HG02798 (cell line): ENCODE data around the gene LBHD2.

Source experiments
- ATAC-seq: cut with Tn5 transposase; IDR thresholded peaks from one replicate; pipeline ENCODE4 v1.9.1; 2021; ENCODE audit warnings: mild to moderate bottlenecking; ENCODE audit not compliant: unreplicated experiment, poor library complexity

Gene LBHD2

DNA sequence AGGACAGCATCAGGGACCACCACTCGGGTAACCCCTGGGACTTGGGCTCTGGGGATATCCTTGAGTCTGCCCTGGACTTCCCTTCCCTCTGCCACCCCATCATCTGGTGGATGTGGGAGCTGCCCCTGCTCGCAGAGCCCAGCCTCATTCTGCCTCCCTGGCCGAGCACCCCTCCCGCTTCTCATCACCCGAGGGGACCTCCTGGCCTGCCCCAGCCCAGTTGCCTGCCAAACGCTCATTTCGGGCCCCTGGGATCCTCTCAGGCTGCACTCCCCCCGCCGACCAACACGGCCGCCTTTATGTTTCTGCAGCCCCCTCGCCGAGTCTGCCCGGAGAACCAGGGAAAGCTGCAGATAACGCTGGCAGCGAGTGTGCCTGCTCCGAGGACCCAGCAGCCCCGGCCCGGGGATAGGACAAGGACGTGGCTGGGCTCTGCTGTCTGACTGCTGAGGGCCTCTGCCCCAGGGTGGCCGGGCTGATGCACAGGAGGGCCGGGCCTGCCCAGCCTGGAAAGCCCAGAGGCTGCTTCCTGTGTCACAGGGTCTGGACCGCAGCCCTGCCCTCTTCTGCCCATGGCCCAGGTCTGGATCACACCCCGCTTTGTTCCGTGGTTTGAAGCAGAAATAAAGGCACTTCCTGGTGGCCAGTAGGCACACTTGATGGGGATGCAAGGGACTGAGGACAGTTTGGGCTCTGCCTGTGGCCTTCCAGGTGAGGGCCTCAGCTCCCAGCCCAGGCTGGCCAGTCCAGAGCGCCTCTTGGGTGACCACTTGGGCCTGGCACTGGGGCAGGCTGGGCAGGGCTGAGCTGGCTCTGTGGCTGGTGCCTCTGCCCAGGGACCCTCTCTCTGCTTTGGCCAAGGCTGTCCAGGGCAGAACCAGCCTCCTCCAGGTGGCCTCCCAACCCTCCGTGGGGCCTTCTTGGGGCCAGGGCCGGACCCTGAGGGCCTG, 5.7 kb downstream of the LBHD2 start:
- ATAC-seq, result no peak

DNA sequence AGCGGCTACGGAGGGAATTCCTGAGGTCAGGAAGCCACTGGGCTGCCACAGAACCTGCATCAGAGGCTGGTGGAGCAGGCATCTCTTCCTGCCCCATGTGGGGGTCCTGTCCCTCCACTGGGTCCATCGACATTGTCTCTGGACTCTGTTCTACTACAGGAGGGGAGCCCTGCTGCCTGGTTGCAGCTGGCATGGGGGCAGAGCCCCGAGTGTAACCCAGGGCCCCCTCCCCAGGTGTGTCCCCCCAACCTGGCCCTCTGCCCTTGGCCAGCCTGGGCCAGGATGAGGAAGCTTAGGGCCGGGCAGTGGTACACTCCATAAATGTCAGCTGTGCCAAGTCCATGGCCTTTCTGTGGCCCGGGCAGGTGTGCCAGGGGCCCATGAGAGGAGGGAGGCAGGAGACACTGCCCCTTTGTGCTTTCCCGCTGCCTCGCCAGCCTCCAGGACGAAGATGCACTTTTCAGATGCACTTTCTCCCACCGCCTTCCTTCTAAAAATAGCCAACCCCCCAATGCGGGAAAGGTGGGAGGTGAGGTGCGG, 6.5 kb downstream of the LBHD2 start:
- ATAC-seq, result no peak

DNA sequence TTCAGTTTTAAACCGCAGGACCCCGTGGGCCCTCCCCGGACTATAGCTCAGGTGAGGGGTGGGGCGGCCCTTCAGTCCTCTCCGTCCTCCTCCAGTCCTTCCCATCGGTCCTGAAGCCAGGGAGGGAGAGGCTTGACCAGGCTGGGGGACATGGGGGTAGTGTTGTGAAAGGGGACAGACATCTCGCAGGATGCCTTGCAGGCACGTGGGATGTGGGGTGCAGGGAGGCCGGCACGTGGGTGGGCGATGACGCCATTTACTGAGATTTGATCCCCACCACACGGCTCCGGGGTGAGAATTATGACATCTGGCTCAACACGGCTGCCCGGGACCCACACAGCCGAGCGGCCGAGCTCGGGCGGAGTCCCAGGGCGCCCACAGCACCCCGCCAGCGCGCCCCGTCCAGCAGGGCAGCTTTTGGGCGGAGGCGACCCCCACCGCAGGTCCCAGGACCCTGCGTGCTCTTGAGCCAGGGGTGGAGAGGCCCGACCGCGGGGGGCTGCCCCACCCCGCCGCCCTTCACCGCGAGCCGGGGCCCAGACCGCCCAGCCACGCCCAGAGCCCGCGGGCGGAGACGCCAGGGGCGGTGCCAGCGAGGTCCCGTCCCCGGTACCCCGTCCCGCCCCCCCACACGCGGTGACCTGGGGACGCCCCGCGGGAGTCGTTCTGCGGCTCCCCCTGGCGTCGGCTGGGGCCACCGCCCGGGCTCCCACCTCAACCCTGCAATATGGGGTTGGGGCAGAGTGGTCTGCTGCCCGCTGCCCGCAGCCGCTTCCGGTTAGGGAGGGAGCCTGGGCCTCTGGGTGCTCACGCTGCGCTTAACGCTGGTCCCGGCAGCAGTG, 7.3 kb downstream of the LBHD2 start:
- peak; percentile 58 for ATAC-seq

DNA sequence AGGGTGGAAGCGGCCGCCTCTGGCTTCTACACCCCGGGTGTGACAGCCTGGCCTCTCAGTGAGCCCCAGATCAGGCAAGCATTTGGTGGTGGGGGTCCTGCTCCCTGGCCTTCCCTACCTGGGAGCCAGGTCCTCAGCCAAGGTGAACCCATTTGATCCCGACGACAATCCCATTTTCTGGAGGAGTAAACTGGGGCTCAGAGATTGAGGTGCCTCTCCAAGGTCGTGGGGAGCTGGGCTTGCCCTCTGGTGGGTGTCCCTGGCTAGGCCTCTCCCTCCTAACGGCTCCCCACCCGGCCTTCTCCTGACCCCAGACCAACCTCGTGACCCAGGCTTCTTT, 7.8 kb downstream of the LBHD2 start:
- ATAC-seq, result no peak

DNA sequence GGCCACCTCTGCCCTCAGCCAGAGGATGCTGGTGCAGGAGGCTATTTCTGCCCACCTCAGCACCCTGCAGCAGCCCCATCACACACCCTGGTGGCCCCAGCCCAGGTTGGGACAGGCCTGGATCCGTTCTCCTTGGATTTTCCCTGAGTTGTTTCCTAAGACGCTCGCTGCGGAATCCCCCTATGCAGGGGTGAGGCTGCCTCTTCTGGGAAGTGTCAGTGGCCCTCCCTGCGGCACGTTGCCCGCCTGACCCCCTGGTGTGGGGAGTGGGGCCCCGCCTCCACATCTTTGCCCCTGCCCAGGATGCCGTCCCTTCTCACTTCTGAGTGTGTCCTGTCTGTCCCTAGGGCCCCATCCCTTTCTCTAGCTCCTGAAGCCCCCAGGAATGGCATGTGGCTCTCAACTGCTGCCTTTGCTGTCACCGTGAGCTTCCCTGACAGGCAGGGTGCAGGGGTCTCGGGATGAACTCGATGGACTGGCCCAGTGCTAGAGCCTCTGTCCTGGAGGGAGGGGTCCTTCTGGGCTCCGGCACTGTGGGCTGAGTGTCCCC, 9.9 kb downstream of the LBHD2 start:
- no peak for ATAC-seq

DNA sequence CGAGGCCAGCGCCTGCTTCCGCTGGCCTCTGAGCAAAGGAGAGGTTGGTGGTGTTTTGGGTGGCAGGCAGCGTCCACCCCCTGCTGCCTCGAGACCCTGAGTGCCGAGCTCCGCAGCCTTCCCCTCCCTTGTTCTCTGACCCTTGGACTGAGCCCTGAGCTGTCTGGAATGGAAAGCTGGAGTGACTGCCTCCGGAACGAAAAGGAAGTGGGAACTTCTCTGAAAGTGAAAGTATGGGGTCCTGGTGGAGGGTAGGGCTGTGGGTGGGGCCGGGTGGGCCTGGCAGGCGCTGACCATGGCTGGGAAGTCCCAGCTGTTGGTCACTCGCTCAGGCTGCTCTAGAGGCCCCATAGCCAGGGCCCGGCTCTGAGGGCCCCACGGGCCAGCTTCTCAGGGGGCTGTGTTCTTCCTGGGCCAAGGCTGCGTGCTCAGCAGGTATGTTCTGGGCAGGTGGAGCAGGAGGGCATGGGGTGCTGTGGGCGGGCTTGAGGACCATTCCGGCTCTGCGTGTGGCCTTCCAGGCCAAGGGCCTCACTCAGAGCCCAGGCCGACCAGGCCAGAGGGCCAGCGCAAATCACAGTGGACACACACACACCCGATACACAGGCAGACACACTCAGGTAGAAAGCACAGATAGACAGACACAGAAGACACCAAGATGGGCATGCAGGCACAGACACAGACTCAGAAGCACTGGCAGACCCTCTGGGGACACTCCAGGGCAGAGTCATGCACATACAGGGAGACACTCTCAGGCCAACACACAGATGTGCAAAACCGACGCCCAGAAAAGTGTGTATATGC, 10.6 kb downstream of the LBHD2 start, which contains the start of gene EXOC3L4:
Gene EXOC3L4, plus strand, starts transcription at position 320 of the 804 bp plus-strand sequence. CDS start 5,495 bp downstream, outside the sequence.
- no peak for ATAC-seq

DNA sequence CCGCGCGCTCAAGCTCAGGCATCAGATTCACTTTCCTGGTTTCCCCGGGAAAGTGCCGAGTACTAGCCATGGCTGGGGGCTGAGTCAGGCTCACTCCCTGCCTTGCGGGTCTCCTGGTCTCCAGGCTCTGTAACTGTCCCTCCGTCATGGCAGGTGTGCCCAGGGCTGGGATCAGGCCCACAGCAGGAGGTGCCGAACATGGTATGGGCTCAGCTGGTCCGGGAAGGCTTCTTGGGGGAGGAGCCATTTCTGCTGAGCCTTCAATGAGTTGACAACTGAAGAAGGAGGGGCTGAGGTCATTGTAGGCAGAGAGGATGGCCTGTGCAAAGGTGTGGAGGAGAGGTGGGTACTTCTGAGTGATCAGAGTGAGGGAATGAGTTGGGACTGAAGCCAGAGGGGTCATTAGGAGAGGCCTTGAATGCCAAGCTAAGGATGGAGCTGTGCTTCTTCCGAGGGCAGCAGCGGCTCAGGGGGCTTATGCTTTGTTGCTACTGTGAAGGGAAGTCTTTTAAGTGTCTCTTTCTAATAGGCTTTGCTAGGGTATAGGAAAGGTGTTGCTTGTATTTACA, 11.3 kb downstream of the LBHD2 start:
- no peak for ATAC-seq

DNA sequence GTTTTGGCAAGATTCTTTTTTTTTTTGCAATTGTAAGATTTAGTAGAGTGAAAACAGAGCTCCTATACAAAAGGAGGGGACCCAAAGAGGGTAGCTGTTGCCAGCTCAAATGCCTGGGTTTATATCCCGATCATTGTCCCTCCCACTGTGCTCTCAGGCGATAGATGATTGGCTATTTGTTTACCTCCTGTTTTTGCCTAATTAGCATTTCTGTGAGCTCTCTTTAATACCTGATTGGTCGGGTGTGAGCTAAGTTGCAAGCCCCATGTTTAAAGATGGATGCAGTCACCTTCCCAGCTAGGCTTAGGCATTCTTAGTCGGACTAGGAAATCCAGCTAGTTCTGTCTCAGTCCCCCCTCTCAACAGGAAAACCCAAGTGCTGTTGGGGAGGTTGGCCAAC, 12.4 kb downstream of the LBHD2 start:
- ATAC-seq, result no peak

DNA sequence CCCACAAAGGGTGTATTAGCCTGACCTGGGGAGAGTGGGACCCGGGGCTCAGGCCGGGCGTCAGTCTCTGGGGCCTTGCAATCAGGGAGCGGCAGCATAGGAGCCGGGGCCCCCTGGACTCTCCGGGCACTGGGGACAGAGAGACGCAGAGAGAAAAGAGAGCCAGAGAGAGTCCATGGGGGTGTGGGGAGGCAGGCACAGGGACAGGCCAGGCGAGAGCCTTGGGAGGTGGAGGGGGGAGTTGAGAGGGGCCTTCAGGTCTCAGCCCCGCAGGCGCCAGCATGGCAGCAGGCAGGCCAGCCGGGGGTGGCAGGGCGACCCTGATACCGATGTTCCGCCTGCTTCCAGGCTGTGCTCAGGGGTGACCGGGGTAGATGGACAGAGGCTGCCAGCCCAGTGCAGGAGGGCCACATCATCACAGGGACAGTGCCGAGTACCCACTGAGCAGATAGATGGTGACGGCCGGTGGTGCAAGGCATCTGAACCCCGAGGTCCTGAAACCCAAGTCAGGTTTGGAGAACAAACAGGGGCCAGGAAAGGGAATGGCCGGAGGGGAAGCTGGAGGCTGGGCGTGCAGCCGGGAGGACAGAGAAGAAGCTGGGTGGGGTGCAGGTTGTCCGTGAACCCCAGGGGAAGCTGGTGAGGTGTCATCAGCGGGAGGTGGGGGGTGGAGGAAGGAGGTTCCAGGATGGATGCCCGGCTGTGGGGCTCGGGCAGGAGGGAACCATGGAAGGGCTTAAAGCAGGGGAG, 13.4 kb downstream of the LBHD2 start:
- ATAC-seq, result no peak

DNA sequence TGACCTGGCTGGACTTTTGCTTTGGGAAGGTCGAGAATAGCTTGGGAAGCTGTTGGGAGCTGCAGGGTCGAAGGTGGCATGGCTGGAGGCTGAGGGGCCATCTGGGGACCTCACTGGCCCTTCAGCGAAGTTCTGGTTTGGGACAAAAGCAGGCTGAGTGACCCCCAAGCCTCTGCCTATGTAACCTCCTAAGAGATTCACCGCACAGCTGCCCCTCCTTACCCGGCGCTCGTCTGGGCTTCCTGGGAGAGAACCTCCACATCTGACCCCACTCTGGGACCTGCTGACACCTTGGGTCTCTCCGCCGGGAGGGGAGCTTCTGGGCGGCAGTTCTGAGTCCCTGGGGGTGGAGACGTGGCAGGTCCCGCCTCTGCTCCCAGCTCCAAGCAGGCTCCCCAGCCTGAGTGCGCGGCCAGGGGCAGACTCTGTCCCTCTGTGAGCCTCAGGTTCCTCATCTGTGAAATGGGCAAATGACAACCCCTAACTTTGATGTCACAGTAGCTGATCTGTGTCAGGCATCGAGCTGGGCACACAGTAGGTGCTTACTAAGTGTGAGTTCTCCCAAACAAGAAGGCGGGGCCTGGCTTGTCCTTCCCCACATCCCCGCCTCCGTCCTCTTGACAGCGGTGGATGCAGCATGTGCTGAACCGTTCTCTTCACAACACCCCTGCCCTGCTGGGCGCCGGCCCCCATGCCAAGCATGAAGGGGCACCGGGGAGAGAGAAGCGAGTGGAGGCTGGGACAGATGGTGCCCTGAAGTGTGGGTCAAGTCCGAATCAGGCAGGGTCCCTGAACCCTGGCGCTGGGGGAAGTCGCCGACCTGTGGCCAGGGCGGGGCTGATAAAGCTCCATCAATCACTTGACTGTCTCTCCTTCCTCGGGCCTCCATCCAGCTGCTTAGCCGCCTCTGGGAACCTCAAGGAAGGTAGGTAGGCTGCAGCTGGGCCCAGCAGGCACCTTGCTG, 14.3 kb downstream of the LBHD2 start:
- no peak for ATAC-seq

DNA sequence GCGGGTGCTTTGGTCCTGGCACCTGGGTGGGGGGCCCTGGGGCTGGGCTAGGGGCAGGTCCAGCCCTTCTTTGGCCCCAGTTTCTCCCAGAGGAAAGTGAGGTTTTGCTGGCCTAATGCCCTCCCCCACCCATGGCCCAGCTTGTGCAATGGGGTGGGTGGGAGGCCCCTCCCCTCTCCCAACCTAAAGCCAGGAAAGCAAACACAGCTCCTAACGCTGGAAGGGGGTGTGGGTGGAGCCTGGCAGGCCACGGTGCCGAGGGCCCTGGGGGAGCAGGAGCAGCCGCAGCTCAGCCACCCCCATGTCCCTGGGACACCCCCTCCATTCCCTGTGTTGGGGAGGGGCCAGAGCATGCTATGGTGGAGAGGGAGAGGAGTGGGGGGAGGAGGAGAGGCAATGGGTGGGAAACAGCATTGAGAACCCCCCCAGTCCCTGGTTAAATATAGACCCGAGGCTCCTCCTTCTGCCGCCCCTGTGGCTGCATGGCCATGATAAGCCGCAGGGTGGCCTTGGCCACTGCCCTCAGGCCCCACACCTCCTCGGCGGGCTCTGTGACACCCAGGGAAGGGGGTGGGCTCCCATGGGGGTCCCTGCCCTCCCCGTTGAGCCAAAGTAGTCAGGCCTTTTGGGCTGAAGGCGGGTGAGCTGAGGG, 15.2 kb downstream of the LBHD2 start:
- ATAC-seq, result no peak

DNA sequence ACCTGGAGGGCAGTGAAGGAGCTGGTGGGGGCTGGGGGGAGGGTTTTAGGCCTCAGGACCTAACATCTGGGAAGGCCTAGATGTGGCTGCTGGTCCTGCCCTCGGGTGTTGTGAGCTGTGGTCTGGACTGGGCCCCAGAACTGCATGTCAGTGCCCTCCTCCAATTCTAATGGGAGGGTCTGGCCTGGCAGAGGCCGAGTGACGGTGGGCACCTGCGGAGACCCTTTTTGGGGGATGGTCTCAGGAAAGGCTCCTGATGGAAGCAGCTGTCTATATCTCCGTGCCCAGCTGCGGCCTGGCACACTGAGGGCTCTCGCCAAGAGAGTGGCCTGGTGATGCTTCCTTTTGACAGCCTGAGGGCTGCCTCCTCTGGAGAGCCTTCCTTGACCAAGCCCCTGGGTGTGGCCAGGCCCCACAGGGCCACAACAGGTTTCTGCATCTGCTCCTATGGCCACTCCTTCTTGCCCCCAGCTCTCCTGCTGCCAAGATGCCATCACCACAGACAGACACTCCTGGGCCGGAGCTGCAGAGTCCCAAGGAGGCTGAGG, 15.8 kb downstream of the LBHD2 start:
- no peak for ATAC-seq

DNA sequence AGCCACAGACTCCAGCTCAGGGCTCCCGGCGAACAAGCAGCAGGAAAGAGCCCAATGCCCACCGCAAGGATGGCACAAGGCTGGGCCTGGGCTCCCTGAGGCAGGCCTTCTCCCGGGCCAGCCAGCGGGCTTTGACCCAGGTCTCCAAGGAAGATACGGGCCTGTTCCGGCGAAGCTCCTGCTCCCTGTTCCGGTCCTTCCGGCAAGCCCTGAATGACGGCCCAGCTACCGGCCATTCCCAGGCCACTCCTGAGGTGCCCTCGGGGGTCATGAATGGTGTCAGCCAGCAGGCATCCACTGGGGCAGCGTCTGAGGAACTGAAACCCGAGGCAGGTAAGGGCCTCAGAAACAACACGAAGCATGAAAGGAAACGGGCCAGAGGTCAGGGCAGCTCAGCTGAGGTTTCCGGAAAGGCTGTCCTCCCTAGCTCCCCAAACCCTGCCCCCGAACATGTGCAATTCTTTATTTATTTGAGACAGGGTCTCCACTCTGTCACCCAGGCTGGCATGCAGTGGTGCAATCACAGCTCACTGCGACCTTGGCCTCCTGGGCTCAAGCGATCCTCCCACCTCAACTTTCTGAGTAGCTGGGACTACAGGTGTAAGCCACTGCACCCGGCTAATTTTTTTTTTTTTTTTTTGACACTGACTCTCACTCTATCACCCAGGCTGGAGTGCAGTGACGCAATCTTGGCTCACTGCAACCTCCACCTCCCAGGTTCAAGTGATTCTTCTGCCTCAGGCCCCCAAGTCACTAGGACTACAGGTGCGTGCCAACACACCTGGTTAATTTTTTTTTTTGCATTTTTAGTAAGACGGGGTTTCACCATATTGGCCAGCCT, 16.5 kb downstream of the LBHD2 start:
- peak; percentile 54 for ATAC-seq

DNA sequence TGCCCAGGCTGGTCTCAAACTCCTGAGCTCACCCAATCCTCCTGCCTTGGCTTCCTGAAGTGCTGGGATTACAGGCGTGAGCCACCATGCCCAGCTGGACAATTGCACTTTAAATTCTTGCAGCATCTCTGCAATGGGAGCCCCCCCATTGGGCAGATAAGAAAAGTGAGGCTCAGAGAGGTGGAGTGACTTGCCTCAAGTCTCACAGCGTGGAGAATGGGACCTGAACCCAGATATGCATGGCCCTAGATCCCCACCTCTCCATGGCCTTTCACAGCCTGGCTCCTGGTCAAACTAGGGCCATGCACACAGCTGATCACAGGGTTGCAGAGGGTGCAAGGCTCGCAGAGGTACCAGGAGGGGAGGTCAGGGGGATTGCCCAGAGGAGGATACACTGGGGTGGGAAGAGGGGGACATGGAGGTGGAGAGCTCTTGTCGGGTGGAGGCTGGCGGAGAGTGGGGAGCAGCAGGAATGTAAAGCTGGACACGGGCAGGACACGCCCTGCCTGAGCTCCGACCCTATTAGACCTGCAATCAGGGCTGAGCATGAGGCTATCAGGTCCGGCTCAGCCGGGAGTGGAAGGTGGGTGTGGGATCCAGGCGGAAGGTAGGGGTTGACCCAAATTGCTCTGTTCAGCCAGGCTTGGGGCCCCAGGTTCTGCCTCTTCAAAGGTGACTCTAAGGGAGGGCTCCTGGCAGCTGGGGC, 17.4 kb downstream of the LBHD2 start:
- ATAC-seq, result no peak

DNA sequence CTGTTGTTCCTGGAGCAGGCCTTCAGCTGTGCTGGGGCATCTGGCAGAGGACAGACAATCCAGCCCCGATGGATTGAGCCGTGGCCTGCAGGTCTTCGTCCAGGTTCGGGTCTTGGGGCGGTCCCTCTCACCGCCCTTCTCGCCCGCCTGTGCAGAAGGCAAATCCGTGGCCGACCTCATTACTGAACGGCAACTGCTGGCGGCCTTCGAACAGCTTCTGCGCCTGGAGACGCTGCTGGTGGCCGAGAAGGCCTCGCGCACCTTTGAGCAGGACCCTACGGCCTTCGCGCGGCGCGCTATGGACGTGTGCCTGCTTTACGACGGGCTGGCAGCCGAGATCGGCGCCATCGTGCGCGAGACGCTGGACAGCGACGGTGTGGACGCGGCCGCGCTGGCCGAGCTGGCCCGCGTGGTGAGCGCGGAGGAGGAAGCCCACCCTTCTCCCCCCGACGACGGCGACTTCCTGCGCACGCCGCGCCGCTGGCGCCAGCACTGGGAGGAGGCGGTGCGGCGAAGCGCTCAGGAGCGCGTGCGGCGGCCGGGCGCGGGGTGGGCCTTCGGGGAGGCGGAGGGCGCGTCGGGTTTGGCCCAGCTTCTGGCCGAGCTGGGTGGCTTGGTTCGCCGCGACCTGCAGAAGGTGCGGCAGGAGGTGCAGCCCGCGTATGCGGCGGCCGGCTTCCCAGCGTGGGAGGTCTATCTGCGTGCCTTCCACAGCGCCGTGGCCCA, 18.1 kb downstream of the LBHD2 start:
- ATAC-seq, result no peak
